ENCODE data around the gene DTNBP1. TPM values are rescaled to one million over a fixed set of nuclear protein-coding genes. Genes with fewer than 3 reads are reported as not detected.
A peak's percentile ranks its signal among the peaks of the same experiment; 100 is the strongest.

DTNBP1 gene
- total and polyA plus RNA-seq, 2 of the 8 experiments (the other 6 are each of a cell fraction or from before 2014, with no cell fraction given) = 13.5 to 22.1 TPM

DNA sequence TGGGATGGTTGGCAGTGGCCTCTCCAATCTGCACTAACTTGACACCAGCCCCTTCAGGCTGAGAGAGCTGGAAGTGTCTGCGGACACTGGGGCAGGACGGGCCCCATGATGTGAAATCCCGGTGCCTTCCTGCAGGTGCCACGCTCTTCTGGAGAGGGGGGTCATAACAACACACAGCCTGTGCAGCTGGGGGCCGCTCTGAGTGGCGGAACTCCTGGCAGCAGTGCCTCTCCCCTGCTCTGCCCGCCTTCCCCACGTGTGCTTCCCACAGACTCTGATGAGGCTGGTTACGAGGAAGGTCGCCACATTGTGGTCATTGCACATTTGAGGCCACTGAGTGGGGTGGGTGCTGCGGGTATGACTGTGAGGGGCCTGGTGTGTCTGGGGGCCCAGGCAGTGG is 145.2 kb downstream of the DTNBP1 start:
- Histone ChIP-seq H2AFZ (ENCODE audit: low read length) (no peak overlapping the region), H3K9me3 (ENCODE audit: insufficient read depth in 2 of 2, low read depth in 1 of 2, low read length in 1 of 2) (no peaks in the 10 kb centered on the region), H3K79me1 (ENCODE audit: low read depth, low read length) (peaks cover 5% of the 10 kb centered on the region; the same call in 1 of the 2 replicates), H3K4me2 (ENCODE audit: insufficient read depth in 1 of 2, low read depth in 2 of 2, low read length in 2 of 2) (no peak overlapping the region), H2BK12ac (ENCODE audit: low read depth, low read length) (no peak overlapping the region), H3K4me1 (replicated peaks in 1 of 4; ENCODE audit: control insufficient read depth in 3 of 4, insufficient read depth in 4 of 4, low read length in 3 of 4) (no peaks in the 10 kb centered on the region; a peak in 1 of 7 replicates), H3K36me3 (ENCODE audit: control insufficient read depth in 2 of 4, insufficient read depth in 4 of 4, low read length in 3 of 4) (peaks cover 26 to 99% (median 78%) of the 10 kb centered on the region in 4 experiments), H3K79me2 (ENCODE audit: control insufficient read depth in 1 of 2, insufficient read depth in 2 of 2, low read length in 2 of 2) (peaks cover 0 to 7% of the 10 kb centered on the region in 2 experiments; a peak in 1 of 4 replicates), H4K8ac (ENCODE audit: extremely low read depth, insufficient read depth, low read length) (peak overlapping the region; percentile 53; the same call in 1 of the 2 replicates), H3K18ac (ENCODE audit: extremely low read depth, low read length) (no peak overlapping the region), H3K27me3 (replicated peaks in 1 of 4; ENCODE audit: control insufficient read depth in 3 of 4, extremely low read depth in 1 of 4, insufficient read depth in 3 of 4, low read length in 3 of 4) (no peaks in the 10 kb centered on the region), H3K14ac (ENCODE audit: insufficient read length) (no peak overlapping the region), H3K23ac (ENCODE audit: insufficient read length) (no peak overlapping the region), H2BK20ac (ENCODE audit: low read length) (no peak overlapping the region), H3K4me3 (ENCODE audit: extremely low read depth in 1 of 4, insufficient read depth in 2 of 4, low read depth in 3 of 4, low read length in 4 of 4) (no peak overlapping the region), H4K91ac (replicated peaks; ENCODE audit: insufficient read length, low read length) (no peak overlapping the region), H3K4ac (replicated peaks; ENCODE audit: insufficient read length, low read depth, low read length) (no peak overlapping the region), H2BK5ac (ENCODE audit: low read depth, low read length) (no peak overlapping the region; the same call in 1 of the 2 replicates), H3K23me2 (ENCODE audit: low read depth, low read length) (no peaks in the 10 kb centered on the region), H3K56ac (replicated peaks; ENCODE audit: insufficient read length, low read depth, low read length) (no peak overlapping the region), H3K9ac (replicated peaks in 1 of 4; ENCODE audit: extremely low read depth in 1 of 4, low read depth in 3 of 4, low read length in 3 of 4) (no peak overlapping the region), H2AK5ac (ENCODE audit: low read depth, low read length) (no peak overlapping the region), H2BK120ac (replicated peaks; ENCODE audit: low read depth, low read length) (no peak overlapping the region), H3K27ac (ENCODE audit: low read depth, low read length) (no peak overlapping the region), H2BK15ac (ENCODE audit: low read length) (no peak overlapping the region), H4K20me1 (replicated peaks in 1 of 2; ENCODE audit: control insufficient read depth in 1 of 2, insufficient read depth in 2 of 2, low read length in 2 of 2) (peaks cover 5 to 29% of the 10 kb centered on the region in 2 experiments), H4K5ac (ENCODE audit: insufficient read length, low read depth, low read length) (no peak overlapping the region)
- WGBS, 2 experiments (ENCODE audit: extremely low coverage in 1 of 2, insufficient coverage in 1 of 2, insufficient read length in 1 of 2, insufficient replicate concordance in 2 of 2, low coverage in 1 of 2, low lambda C conversion rate in 2 of 2, missing lambda C conversion rate in 1 of 2) = 91% methylated on average over 11 of the region's 11 CpGs; no CpG with 5 or more reads in 1 of the 2 experiments
- TF ChIP-seq ZNF274 (IDR thresholded peaks at IDR 0.05; ENCODE audit: borderline replicate concordance, extremely low read depth, low read length) = no peak
- TF ChIP-seq ATF3 (IDR thresholded peaks at IDR 0.05; ENCODE audit: insufficient read depth, low read depth, low read length) = no peak
- no peak for TF ChIP-seq FOSL1 (IDR thresholded peaks at IDR 0.05; ENCODE audit: insufficient read depth, low read depth, low read length)
- no peak for TF ChIP-seq BCL11A (IDR thresholded peaks at IDR 0.05; ENCODE audit: low read depth in 2 of 2, low read length in 2 of 2)
- TF ChIP-seq USF2 (IDR thresholded peaks at IDR 0.05; ENCODE audit: low read length) = no peak
- TF ChIP-seq CREB1 (IDR thresholded peaks at IDR 0.05) = no peak
- CTCF ChIA-PET (ENCODE audit: partially characterized antibody) = interaction anchor here (0.6 to 3.4 kb wide), 3 partner anchors 17 to 104 kb away, joined by 3 to 24 read pairs (median 3); no protein-coding TSS in a partner anchor
- POLR2A ChIA-PET (ENCODE audit: partially characterized antibody) = no interaction called here
- DNase-seq (ENCODE audit: low read depth in 1 of 2, low spot score in 2 of 2) (no peak), FAIRE-seq (no peak)
